Measurements from ENCODE around the gene USP10. TPM values are rescaled to one million over a fixed set of nuclear protein-coding genes. Genes with fewer than 3 reads are reported as not detected.
A peak's percentile ranks its signal among the peaks of the same experiment; 100 is the strongest.
"Not testable (repeated sequence)": the region's sequence is repeated elsewhere in the genome, so short reads cannot be mapped to it uniquely, and the experiment has no call there.

Gene USP10
- total RNA-seq, 8 experiments from 2014 or later: 42.0 to 102 (median 76.2) TPM

DNA sequence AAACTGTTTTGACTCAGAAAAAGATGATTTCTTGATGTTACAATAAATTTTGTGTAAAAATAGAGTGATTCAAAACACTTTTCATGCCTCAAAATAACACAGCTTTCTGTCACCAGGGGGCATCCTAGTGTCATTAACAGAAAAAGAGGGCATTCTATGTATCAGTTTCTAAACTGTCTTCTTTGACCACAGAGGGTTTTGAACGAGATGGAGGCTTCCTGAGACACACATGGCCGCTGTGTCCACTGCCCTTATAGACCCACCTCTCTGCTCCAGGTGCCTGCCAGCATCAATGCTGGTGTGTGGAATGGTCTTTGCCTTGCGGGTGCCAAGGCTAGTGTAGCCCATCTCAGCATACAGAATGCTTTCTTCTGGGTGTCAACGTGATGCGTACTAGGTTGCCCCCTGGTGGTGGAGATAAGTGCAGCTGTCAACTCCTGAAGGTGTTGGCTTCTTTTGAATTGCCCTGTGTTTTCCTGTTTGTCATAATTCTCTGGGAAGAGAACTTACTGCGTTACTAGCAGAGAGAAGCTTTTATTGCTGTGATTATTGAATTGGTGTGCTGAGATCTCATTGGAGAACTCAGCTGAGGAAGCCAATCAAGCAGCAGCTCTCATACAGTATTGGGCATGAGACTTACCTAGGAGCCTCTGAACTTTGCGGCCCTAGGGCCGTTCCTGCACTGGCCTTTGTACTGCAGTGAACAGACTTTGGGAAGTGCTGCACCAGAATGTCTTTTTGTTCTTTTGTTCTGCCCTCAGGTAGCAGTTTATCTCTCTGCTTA, 38.6 kb downstream of the USP10 start:
- 34 to 100% (median 71%) methylated on average over 1 to 6 of the region's 8 CpGs; no CpG with 5 or more reads in 5 of the 10 experiments for WGBS, 10 experiments

DNA sequence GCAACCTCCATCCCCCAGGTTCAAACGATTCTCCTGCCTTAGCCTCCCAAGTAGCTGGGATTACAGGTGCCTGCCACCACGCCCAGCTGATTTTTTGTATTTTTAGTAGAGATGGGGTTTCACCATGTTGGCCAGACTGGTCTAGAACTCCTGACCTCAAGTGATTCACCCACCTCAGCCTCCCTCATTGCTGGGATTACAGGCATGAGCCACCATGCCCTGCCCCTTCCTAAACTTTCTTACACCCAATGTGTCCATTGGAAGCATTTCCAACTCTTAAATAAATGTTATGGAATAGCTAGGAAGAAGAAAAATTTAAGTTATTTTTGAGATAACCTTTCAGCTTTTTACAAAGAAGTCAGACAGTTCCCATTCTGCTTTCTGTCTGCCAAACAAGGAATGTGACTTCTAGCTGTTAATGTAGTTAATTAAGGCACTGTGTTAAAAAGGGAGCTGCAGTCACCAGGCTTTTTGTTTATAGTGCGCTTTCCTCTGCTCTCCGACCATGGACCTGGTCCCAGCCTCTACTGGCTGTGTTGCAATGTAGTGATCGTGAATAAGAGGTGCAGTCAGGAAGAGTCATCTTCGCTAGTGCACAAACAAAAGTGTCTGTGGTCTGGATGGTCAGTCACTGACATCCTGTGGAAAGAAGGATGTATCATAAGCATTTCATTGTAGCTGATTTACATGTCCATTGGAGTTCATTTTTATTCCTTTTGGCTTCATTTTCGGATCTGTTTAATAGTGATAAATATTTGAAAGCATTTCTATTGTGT, 39.7 kb downstream of the USP10 start:
- WGBS, 10 experiments: 25 to 100% (median 87%) methylated on average over 1 to 6 of the region's 7 CpGs; no CpG with 5 or more reads in 1 of the 10 experiments
- Histone ChIP-seq H3K27ac (no peak overlapping the region), H3K4me1 (replicated peaks in 1 of 2) (peaks cover 25 to 31% of the 10 kb centered on the region in 2 donors), H3K4me3 (no peak overlapping the region)
- ATAC-seq (replicated peaks in 6 of 8): peak in 1 of 8 experiments; percentile 19
- in situ Hi-C loops (cut with MboI; ENCODE audit: low pct_unique_long_range_greater_than_20kb in 2 of 9, low sequenced_read_pairs in 9 of 9, unreplicated experiment in 9 of 9): loop anchor here in 2 of 9 experiments (25.0 kb wide), 1 partner anchor 227 kb away; the partner anchor contains the start of gene MEAK7 (in 2 of the 2)

More for the DNA sequence above, 38.6 kb downstream of the USP10 start:
- ATAC-seq (replicated peaks in 6 of 8): peak; percentile 4 to 92 (median 46)
- H3K4me1 ChIP-seq (replicated peaks in 1 of 2): peaks cover 30 to 33% of the 10 kb centered on the region in 2 donors
- in situ Hi-C loops (cut with MboI; ENCODE audit: low pct_unique_long_range_greater_than_20kb in 2 of 9, low sequenced_read_pairs in 9 of 9, unreplicated experiment in 9 of 9): loop anchor here in 2 of 9 experiments (25.0 kb wide), 1 partner anchor 226 kb away; the partner anchor contains the start of gene MEAK7 (in 2 of the 2)
- H3K4me3 ChIP-seq: no peak overlapping the region
- no peak overlapping the region for H3K27ac ChIP-seq

DNA sequence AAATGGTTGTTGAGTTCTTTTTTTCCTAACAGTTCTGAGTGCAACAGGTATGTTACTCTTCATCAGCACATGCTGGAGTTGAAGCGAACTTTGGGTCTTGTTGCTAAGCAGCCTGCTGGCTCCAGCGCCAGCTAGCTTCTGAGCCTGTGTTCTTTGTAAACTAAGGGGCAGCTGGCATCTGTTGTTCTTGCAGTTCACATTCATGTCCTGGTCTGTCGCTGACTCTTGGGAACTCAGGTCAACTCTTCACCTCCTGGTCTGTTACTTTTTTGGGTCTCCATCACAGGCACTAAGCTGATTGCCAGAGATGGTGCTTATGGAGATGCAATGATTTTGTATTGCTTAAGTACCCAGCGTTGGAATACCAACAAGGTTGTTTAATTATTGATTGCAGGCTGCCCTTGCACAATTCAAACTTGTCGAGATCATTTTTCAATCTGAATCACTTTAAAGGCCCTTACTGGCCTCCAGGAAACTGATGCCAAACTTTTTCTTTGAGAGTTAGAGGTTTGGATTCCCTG, 40.9 kb downstream of the USP10 start:
- no peak overlapping the region for H3K27ac ChIP-seq
- ATAC-seq (replicated peaks in 6 of 8): peak in 1 of 8 experiments; percentile 6
- H3K4me3 ChIP-seq: no peak overlapping the region
- in situ Hi-C loops (cut with MboI; ENCODE audit: low pct_unique_long_range_greater_than_20kb in 2 of 9, low sequenced_read_pairs in 9 of 9, unreplicated experiment in 9 of 9): loop anchor here in 2 of 9 experiments (25.0 kb wide), 1 partner anchor 228 kb away; the partner anchor contains the start of gene MEAK7 (in 2 of the 2)
- peaks cover 13 to 29% of the 10 kb centered on the region in 2 donors for H3K4me1 ChIP-seq (replicated peaks in 1 of 2)
- WGBS, 10 experiments: 36 to 100% (median 63%) methylated on average over 1 to 5 of the region's 5 CpGs; no CpG with 5 or more reads in 1 of the 10 experiments

DNA sequence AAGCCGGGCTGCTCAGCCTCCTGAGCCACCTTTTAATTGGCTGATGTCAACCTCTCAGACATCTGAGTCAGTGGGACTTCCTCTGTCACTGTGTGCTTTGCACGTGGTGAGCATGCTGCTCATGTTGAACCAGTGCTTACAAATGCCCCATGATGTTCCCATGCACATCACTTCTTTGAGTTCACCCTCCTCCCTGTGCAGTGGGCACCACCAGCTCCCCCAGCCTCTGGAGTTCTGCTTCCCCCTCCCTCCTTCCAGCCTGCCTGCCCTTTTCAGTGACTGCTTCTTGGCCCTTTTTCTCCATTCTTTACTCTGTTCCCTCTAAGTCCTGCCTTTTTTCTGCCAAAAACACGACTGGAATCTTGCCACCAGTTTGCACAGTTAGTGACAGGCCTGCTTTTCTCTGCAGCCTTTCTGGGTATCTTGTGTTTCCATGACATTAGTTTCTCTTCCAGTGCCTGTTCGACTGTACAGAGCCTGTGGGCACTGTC, 41.6 kb downstream of the USP10 start:
- ATAC-seq (replicated peaks in 6 of 8): peak in 7 of 8 experiments; percentile 16 to 90 (median 62)
- peaks cover 7 to 26% of the 10 kb centered on the region in 2 donors for H3K4me1 ChIP-seq (replicated peaks in 1 of 2)

DNA sequence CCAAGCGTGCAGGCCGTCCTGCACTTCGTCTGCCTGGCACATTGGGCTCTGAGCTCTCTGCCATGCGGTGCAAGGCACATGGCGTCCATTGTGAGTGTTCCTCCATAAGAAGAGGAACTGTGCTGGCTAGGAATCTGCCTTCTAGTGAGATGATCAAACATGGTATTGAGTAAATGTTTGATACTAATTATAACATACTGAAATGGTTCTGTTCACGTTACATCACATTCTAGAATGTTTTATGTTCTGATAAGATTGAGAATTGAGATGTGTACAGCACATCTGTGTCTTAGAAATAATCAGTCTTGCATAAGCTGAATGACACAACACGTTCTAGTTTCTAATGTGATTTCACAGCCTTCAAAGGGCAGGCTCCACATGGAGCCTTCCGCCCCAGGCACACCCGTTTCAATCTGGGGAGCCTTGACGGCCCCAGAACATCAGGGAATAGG, 42.9 kb downstream of the USP10 start:
- H3K4me3 ChIP-seq: no peak overlapping the region
- 70 to 100% (median 90%) methylated on average over 1 to 7 of the region's 10 CpGs; no CpG with 5 or more reads in 2 of the 10 experiments for WGBS, 10 experiments
- H3K4me1 ChIP-seq (replicated peaks in 1 of 2): peaks cover 7 to 26% of the 10 kb centered on the region in 2 donors
- ATAC-seq (replicated peaks in 6 of 8): peak in 2 of 8 experiments; percentile 5 to 46
- in situ Hi-C loops (cut with MboI; ENCODE audit: low pct_unique_long_range_greater_than_20kb in 2 of 9, low sequenced_read_pairs in 9 of 9, unreplicated experiment in 9 of 9): loop anchor here in 2 of 9 experiments (25.0 kb wide), 1 partner anchor 230 kb away; the partner anchor contains the start of gene MEAK7 (in 2 of the 2)
- H3K27ac ChIP-seq: no peak overlapping the region

More for the DNA sequence above, 41.6 kb downstream of the USP10 start:
- H3K27ac ChIP-seq: no peak overlapping the region
- WGBS, 10 experiments: 0 to 52% (median 35%) methylated on average over 1 to 4 of the region's 4 CpGs; no CpG with 5 or more reads in 2 of the 10 experiments
- in situ Hi-C loops (cut with MboI; ENCODE audit: low pct_unique_long_range_greater_than_20kb in 2 of 9, low sequenced_read_pairs in 9 of 9, unreplicated experiment in 9 of 9): loop anchor here in 2 of 9 experiments (25.0 kb wide), 1 partner anchor 229 kb away; the partner anchor contains the start of gene MEAK7 (in 2 of the 2)
- no peak overlapping the region for H3K4me3 ChIP-seq

DNA sequence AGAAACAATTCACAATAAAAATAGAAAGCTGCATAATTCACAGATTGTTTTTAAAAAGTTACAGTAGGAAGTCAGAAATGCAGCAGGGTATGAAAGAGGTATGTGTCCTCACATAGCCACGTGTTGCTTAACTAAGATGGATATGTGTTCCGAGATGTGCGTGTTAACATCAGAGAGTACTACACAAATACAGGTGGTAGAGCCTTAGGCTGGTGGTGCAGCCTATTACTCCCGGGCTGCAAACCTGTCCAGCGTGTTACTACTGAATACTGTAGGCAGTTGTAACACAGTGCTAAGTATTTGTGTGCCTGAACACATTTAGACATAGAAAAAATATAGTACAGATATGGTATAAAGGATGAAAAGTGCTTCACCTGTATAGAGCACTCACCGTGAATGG, 46.4 kb downstream of the USP10 start:
- WGBS, 10 experiments: 78 to 100% (median 98%) methylated on average over 1 to 6 of the region's 6 CpGs; no CpG with 5 or more reads in 2 of the 10 experiments
- H3K27ac ChIP-seq: no peak overlapping the region
- no peak for ATAC-seq (replicated peaks in 6 of 8)
- in situ Hi-C loops (cut with MboI; ENCODE audit: low pct_unique_long_range_greater_than_20kb in 2 of 9, low sequenced_read_pairs in 9 of 9, unreplicated experiment in 9 of 9): loop anchor here in 2 of 9 experiments (25.0 kb wide), 1 partner anchor 234 kb away; the partner anchor contains the start of gene MEAK7 (in 2 of the 2)
- no peak overlapping the region for H3K4me3 ChIP-seq
- peaks cover 5 to 16% of the 10 kb centered on the region in 2 donors for H3K4me1 ChIP-seq (replicated peaks in 1 of 2)

DNA sequence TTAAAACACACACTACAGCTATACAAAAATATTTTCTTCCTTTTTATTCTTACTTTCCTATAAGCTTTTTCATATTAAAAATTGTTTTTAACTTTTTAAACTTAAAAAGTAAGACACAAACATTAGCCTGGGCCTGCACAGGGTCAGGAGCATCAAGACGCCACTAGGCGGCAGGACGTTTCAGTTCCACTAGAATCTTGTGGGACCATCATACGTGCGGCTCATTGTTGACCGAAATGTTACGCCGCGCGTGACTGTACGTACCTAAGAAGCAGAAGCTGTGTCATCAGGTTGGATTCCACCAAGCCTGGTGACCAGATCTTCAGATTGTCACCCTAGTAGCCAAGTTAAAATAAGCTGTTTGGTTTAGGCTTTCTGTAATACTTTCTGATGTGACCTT, 47.1 kb downstream of the USP10 start:
- WGBS, 10 experiments: 92 to 100% (median 97%) methylated on average over 1 to 11 of the region's 11 CpGs; no CpG with 5 or more reads in 1 of the 10 experiments
- Histone ChIP-seq H3K4me3 (no peak overlapping the region), H3K4me1 (replicated peaks in 1 of 2) (peaks cover 3 to 9% of the 10 kb centered on the region in 2 donors), H3K27ac (no peak overlapping the region)
- in situ Hi-C loops (cut with MboI; ENCODE audit: low pct_unique_long_range_greater_than_20kb in 2 of 9, low sequenced_read_pairs in 9 of 9, unreplicated experiment in 9 of 9): loop anchor here in 2 of 9 experiments (25.0 kb wide), 1 partner anchor 235 kb away; the partner anchor contains the start of gene MEAK7 (in 2 of the 2)
- ATAC-seq (replicated peaks in 6 of 8): no peak

DNA sequence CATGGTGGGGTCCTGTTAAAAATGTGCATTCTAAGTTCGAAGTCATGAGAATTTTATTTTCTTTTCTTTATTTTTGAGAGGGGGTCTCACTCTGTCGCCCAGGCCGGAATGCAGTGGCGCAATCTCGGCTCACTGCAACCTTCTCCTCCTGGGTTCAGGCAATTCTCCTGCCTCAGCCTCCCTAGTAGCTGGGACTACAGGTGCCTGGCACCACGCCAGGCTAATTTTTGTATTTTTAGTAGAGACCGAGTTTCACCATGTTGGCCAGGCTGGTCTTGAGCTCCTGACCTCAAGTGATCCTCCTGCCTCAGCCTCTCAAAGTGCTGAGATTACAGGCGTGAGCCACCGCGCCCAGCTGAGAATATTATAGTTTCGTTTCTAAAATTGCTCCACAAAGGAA, 48.4 kb downstream of the USP10 start:
- H3K4me3 ChIP-seq; H3K27ac ChIP-seq; H3K4me1 ChIP-seq (replicated peaks in 1 of 2); ATAC-seq (replicated peaks in 6 of 8): not testable (repeated sequence)
- in situ Hi-C loops (cut with MboI; ENCODE audit: low pct_unique_long_range_greater_than_20kb in 2 of 9, low sequenced_read_pairs in 9 of 9, unreplicated experiment in 9 of 9): loop anchor here in 2 of 9 experiments (25.0 kb wide), 1 partner anchor 236 kb away; the partner anchor contains the start of gene MEAK7 (in 2 of the 2)
- 80 to 100% (median 99%) methylated on average over 1 to 10 of the region's 11 CpGs for whole genome bisulfite sequencing, 10 experiments

DNA sequence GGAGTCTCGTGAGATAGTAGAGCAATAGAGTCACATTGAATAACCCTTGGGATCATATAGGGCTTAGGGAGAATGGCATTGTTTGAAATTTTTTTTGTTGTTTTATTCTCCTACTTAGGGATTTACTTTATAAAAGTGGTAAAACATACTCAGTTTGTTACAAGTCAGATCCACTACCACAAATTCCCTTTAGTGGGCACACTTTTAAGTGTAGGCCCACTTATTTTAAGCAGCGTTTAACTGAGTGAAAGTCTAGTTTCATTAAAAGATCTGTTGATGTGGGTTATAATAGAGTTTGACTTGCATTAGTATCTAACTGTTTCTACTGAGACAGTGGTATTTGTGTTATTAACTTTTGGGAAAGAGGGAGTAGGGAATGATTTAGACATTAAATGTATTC, 49.3 kb downstream of the USP10 start:
- WGBS, 10 experiments: 80 to 100% (median 86%) methylated on average over 1 to 2 of the region's 2 CpGs; no CpG with 5 or more reads in 1 of the 10 experiments
- in situ Hi-C loops (cut with MboI; ENCODE audit: low pct_unique_long_range_greater_than_20kb in 2 of 9, low sequenced_read_pairs in 9 of 9, unreplicated experiment in 9 of 9): loop anchor here in 2 of 9 experiments (25.0 kb wide), 1 partner anchor 237 kb away; the partner anchor contains the start of gene MEAK7 (in 2 of the 2)
- ATAC-seq (replicated peaks in 6 of 8): no peak
- H3K27ac ChIP-seq: no peak overlapping the region
- no peak overlapping the region for H3K4me3 ChIP-seq
- H3K4me1 ChIP-seq (replicated peaks in 1 of 2): peaks cover 4 to 7% of the 10 kb centered on the region in 2 donors

DNA sequence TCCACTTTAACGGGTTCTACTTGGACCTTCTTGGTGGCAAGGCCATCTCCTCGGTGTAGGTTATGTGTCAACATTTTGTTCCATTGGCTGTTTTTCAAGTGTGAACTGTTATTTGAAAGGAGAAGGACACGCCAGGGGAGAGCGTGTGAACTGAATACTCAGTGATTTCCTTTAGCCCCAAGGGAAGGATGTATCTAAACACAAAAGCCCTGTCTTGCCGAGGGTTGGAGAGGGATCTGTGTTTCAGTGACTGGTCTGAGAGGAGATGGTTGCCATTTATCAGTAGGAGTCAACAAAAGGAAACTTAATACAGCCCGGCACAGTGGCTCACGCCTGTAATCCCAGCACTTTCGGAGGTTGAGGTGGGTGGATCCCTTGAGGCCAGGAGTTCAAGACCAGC, 50.0 kb downstream of the USP10 start:
- peaks cover 8 to 12% of the 10 kb centered on the region in 2 donors for H3K4me1 ChIP-seq (replicated peaks in 1 of 2)
- WGBS, 10 experiments: 48 to 90% (median 80%) methylated on average over 3 to 6 of the region's 8 CpGs; no CpG with 5 or more reads in 1 of the 10 experiments
- H3K4me3 ChIP-seq: no peak overlapping the region
- H3K27ac ChIP-seq: no peak overlapping the region
- peak in 3 of 8 experiments; percentile 39 to 72 (median 57) for ATAC-seq (replicated peaks in 6 of 8)
- in situ Hi-C loops (cut with MboI; ENCODE audit: low pct_unique_long_range_greater_than_20kb in 2 of 9, low sequenced_read_pairs in 9 of 9, unreplicated experiment in 9 of 9): loop anchor here in 7 of 9 experiments (25.0 kb wide), 2 partner anchors 212 to 238 kb away; partner anchors contain the start of gene MEAK7 (in 2 of the 7)

DNA sequence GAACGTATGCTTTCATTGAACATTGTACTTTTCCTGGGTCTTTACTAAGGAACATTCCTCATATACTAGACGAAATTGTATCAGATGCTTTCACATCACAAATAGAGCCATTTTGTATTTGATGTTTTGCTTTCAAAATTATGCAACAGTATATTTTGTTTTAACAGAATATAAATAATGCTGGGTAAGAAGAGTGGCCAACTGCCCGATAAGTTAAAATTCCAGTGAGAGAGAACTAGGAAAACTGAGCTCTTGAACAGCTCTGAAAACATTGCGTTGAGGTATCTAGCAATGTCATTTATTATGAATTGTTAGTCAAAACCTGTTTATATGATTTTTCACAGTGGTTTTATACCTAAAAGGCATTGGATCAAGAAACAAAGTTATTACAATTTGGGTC, 50.8 kb downstream of the USP10 start:
- H3K4me1 ChIP-seq (replicated peaks in 1 of 2): peaks cover 8 to 12% of the 10 kb centered on the region in 2 donors
- H3K4me3 ChIP-seq: no peak overlapping the region
- no peak overlapping the region for H3K27ac ChIP-seq
- WGBS, 10 experiments: 88 to 100% (median 95%) methylated on average over 2 to 4 of the region's 4 CpGs; no CpG with 5 or more reads in 1 of the 10 experiments
- in situ Hi-C loops (cut with MboI; ENCODE audit: low pct_unique_long_range_greater_than_20kb in 2 of 9, low sequenced_read_pairs in 9 of 9, unreplicated experiment in 9 of 9): loop anchor here in 6 of 9 experiments (25.0 kb wide), 1 partner anchor 212 kb away; no protein-coding TSS in a partner anchor
- no peak for ATAC-seq (replicated peaks in 6 of 8)
